Activated CD8-positive, alpha-beta memory T cell treated with anti-CD3 and anti-CD28 coated beads for 36 hours (primary cell): Measurements from ENCODE around the gene PAGR1. TPM values are rescaled to one million over a fixed set of nuclear protein-coding genes. Genes with fewer than 3 reads are reported as not detected.
"Not testable (repeated sequence)": the region's sequence is repeated elsewhere in the genome, so short reads cannot be mapped to it uniquely, and the experiment has no call there.

Experiments used
- CTCF ChIA-PET: fragments of 350-600 bp; sonication (Branson Sonifier 250); formaldehyde crosslinking; loops from one replicate; lab custom pipeline; 2021; ENCODE audit warnings: antibody characterized with exemption; lab: Charles Lee
- POLR2A ChIA-PET: fragments of 350-600 bp; sonication (Branson Sonifier 250); formaldehyde crosslinking; loops from one replicate; lab custom pipeline; 2021; ENCODE audit warnings: antibody characterized with exemption; lab: Charles Lee
- total RNA-seq, 2 experiments: library from RNA; stranded (reverse); gene quantifications; one replicate each; pipeline ENCODE4 v1.2.3, GENCODE V29; 2021

Gene PAGR1
- total RNA-seq, 2 experiments from 2014 or later, result 38.3 to 40.9 TPM

- ChIA-PET POLR2A (interaction anchor here (6.1 kb wide), 1 partner anchor 12 kb away, joined by 41 read pairs; the partner anchor contains the start of gene MAZ), CTCF (interaction anchor here (0.6 to 4.2 kb wide), 5 partner anchors 9 to 119 kb away, joined by 3 to 24 read pairs (median 5); partner anchors contain the start of gene CDIPT)
Observed at GRCh38 chr16:29819506-29819905, 3.6 kb downstream of the PAGR1 start.

DNA sequence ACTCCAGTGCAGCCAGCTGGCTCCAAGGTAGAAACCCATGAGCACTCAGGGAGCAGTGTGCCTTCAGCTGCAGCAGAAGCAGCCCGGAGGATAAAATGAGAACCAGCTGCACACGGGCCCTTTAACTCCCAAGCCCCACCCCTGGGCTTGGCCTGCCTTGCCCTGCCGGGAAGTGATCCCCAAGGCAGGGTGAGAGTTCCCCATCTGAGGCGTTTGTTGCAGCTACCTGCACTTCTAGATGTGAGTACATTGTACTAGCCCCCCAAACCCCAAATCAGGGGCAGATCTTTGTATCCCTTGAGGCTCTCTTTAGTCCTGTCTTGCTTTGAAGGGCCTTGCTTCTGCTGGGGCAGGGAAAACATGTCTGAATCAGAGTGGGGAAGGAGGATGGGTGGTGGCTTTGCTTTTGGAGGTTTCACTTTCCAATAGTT lies 4.3 kb downstream of the PAGR1 start, which contains the start of gene MVP:
MVP (plus strand) TSS at position 192 of the 431 bp plus-strand sequence. CDS start 10,088 bp downstream, outside the sequence.
- POLR2A ChIA-PET, result interaction anchor here (1.1 to 6.1 kb wide), 2 partner anchors 13 to 16 kb away, joined by 7 to 41 read pairs; partner anchors contain the start of gene MAZ
- CTCF ChIA-PET, result interaction anchor here (0.6 to 4.2 kb wide), 7 partner anchors 9 to 120 kb away, joined by 3 to 24 read pairs (median 5); partner anchors contain the start of gene CDIPT

DNA sequence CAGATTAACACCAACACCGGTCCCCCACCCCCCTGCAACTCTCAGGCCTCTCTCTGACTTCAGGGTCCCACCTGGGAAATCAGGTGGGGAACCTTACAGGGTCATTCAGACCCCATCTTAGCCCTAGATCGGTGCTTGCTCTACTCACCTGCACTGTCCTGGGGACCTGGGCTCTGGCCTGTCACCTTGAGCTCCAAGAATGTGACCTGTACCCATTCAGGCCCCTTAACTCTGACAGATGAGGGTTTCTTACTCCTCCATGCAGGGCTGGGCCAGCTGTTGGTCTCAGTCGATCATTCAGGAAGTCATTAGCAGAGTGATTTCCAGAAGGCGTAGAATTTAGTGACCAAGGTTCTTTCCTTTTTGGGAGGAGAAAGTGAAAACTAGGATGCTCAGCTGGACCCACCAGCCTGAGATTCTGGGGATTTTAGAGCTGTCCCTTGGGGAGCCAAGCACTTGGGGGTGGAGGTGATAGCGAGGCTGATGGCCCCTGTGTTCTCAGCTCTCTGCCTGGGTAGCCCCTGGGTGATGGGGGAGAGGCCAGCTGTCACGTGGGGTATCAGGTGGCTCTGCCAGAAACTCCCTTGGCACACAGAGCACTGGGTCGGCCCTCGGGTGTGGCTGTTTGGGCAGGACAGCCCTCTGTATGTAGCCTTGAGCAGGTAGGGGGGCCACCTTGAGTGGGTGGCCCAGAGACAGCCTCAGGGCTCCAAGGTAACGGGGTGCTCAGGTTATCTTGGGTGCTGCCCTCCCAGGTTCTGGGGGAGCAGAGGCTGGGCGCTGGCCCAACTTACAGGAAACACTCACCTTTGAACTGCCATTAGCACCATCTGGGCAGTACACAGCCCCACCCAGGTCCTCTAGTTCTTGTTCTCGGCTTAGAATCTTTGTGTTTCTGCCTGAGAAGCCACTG lies 5.0 kb downstream of the PAGR1 start:
- ChIA-PET CTCF (interaction anchor here (1.3 to 4.2 kb wide), 3 partner anchors 13 to 28 kb away, joined by 3 to 24 read pairs (median 17); no protein-coding TSS in a partner anchor), POLR2A (interaction anchor here (0.5 to 6.1 kb wide), 5 partner anchors 8 to 105 kb away, joined by 4 to 41 read pairs (median 5); partner anchors contain the start of genes KCTD13 and MAZ)

GRCh38 chr16:29821643-29822115 lies 5.7 kb downstream of the PAGR1 start:
- ChIA-PET POLR2A (interaction anchor here (0.5 to 6.1 kb wide), 7 partner anchors 8 to 120 kb away, joined by 3 to 41 read pairs (median 4); partner anchors contain the start of genes KCTD13 and MAZ), CTCF (interaction anchor here (0.6 to 4.2 kb wide), 5 partner anchors 14 to 191 kb away, joined by 3 to 24 read pairs (median 4); no protein-coding TSS in a partner anchor)

DNA sequence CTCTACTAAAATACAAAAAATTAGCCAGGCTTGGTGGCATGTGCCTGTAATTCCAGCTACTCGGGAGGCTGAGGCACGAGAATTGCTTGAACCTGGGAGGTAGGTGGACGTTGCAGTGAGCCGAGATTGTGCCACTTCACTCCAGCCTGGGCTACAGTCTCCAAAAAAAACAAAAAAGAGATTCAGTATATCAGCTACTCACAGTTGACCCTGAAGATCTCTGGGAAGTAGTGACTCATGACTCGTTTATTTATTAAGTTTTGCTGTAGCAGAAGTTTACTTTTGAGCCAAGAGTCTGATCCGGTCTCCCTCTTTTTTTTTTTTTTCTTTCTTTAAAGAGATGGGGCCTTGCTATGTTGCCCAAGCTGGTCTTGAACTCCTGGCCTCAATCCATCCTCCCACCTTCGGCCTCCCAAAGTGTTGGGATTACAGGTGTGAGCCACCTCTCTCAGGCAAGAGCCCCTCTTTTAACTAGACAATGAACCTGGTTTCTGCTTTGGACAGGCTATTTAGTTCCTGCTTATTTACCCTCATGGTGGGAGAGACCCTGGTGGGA lies 8.7 kb downstream of the PAGR1 start:
- ChIA-PET CTCF (interaction anchor here (0.6 to 3.5 kb wide), 5 partner anchors 7 to 826 kb away, joined by 3 to 20 read pairs (median 3); partner anchors contain the start of gene PAGR1), POLR2A (interaction anchor here (0.6 to 1.0 kb wide), 3 partner anchors 16 to 212 kb away, joined by 3 to 4 read pairs (median 3); partner anchors contain the start of gene MAZ)

DNA sequence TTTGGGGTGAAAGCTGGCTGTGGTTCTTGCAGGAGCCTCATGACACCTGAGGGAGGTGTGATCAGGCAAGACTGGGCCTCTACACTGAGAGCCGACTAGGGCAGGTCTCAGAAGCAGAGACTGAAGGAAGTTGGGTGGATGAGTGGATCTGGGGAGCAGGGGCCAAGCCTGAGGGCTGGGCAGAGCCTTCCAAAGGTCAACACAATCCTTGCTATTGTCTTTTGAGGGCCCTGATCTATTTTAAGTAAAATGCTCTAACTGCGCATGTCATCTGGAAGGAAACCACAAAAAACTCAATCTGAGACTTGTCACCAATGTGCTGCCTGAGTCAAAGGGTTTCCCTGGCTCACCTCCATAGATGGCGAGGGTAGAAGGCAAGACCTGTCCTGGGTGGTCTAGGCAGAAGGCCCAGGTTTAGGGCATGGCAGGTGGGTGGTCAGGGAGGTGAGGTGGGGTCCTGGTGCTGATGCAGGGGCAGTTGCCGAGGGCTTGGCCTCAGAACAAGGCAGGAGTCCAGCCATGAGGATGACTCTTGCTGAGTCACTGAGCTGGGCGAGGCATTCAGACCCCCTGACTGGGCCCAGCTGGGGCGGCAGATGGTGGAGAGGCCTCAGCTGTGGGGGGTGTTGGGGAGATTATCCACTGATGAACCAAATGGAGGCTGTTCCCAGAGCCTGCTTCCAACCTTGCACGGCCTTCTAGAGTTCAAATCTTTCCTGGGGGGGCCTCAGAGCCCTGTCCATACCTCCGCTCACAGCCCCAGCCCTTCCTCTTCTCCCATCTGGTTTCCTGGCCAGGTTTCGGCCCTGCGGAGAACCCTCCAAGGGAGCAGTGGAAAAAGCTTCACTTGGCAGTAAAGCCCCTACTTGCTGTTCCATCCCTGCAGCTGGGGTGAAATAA lies 9.4 kb downstream of the PAGR1 start:
- ChIA-PET POLR2A (interaction anchor here (0.6 to 1.0 kb wide), 3 partner anchors 16 to 19 kb away, joined by 3 to 4 read pairs (median 3); partner anchors contain the start of gene MAZ), CTCF (interaction anchor here (0.6 to 5.1 kb wide), 4 partner anchors 8 to 59 kb away, joined by 3 to 31 read pairs (median 13); partner anchors contain the start of gene PAGR1)

DNA sequence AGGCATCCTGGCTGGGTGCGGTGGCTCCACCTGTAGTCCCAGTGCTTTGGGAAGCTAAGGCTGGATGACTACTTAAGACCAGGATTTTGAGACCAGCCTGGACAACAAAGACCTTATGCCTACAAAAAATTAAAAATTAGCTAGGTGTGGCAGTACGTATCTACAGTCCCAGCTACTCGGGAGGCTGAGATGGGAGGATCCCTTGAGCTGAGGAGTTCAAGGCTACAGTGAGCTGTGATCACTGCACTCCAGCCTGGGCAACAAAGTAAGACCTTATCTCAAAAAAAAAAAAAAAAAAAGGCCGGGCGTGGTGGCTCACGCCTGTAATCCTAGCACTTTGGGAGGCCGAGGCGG lies 10.4 kb downstream of the PAGR1 start:
- ChIA-PET CTCF (interaction anchor here (0.6 to 5.1 kb wide), 9 partner anchors 9 to 212 kb away, joined by 3 to 31 read pairs (median 4); partner anchors contain the start of gene PAGR1), POLR2A (interaction anchor here (0.6 to 1.7 kb wide), 4 partner anchors 10 to 100 kb away, joined by 4 to 12 read pairs (median 6); partner anchors contain the start of genes KCTD13 and PAGR1)

DNA sequence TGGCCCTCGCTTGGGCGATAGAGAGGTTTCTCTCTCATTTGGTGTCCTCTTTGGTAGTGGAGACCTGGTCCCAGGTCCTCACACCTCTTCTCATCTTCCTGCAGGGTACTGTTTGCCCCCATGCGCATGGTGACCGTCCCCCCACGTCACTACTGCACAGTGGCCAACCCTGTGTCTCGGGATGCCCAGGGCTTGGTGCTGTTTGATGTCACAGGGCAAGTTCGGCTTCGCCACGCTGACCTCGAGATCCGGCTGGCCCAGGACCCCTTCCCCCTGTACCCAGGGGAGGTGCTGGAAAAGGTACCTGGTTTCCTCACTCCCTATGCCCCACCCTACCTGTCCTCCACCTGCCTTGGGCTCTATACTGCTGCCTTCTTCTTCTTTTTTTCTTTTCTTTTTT lies 14.8 kb downstream of the PAGR1 start:
- CTCF ChIA-PET, result no interaction called here
- POLR2A ChIA-PET, result no interaction called here

- POLR2A ChIA-PET, result no interaction called here
- CTCF ChIA-PET, result no interaction called here
Observed at GRCh38 chr16:29831490-29831889, 15.5 kb downstream of the PAGR1 start.

DNA sequence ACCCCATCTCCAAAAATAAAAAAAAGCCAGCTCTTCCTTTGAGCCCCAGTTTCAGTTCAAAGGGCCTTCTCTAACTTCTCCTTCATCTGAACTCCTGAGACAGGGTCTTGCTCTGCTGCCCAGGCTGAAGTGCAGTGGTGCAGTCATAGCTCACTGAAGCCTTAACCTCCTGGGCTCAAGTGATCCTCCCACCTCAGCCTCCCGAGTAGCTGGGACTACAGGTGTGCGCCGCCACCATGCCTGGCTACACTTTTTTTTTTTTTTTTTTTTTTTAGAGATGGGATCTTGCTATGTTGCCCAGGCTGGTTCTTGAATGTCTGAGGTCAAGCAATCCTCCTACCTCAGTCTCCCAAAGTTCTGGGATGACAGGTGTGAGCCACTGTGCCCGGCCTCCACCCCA lies 17.3 kb downstream of the PAGR1 start:
- POLR2A ChIA-PET, result not testable (repeated sequence)
- CTCF ChIA-PET, result interaction anchor here (1.0 to 1.6 kb wide), 2 partner anchors 8 to 16 kb away, joined by 3 to 8 read pairs; no protein-coding TSS in a partner anchor

DNA sequence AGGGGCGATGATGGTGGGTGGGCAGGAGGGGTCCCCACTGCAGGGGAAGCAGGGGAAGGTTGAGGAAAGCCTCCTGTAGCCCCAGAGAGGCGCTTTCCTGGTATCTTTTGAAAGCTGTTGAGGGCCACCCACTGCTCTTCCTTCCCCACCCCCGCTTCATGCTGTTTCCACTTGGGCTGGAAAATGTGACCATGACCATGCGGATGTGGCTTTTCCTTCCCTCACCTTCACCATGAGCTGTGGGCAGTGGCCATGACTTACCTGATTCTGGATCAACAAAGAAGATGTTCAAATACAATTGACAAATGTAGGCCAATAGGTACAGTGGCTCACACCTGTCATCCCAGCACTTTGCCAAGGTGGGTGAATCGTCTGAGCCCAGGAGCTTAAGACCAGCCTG lies 18.1 kb downstream of the PAGR1 start:
- POLR2A ChIA-PET, result no interaction called here
- CTCF ChIA-PET, result interaction anchor here (0.7 kb wide), 1 partner anchor 13 kb away, joined by 3 read pairs; no protein-coding TSS in a partner anchor

DNA sequence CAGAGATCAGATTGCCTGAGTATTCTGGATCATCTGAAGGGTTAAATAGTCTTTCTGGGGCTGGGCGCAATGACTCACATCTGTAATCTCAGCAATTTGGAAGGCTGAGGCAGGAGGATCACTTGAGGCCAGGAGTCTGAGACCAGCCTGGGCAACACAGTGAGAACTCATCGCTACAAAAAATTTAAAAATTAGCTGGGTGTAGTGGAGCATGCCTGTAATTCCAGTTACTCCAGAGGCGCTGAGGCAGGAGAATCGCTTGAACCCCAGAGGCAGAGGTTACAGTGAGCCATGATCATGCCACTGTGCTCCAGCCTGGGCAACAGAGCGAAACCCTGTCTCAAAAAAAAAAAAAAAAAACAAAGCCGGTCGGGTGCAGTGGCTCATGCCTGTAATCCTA lies 20.0 kb downstream of the PAGR1 start:
- CTCF ChIA-PET, result interaction anchor here (0.7 kb wide), 2 partner anchors 20 to 197 kb away, joined by 3 read pairs; partner anchors contain the start of gene PAGR1
- POLR2A ChIA-PET, result interaction anchor here (0.7 kb wide), 2 partner anchors 9 to 64 kb away, joined by 5 to 6 read pairs; no protein-coding TSS in a partner anchor

GRCh38 chr16:29836623-29837022 lies 20.7 kb downstream of the PAGR1 start:
- POLR2A ChIA-PET, result no interaction called here
- CTCF ChIA-PET, result no interaction called here

DNA sequence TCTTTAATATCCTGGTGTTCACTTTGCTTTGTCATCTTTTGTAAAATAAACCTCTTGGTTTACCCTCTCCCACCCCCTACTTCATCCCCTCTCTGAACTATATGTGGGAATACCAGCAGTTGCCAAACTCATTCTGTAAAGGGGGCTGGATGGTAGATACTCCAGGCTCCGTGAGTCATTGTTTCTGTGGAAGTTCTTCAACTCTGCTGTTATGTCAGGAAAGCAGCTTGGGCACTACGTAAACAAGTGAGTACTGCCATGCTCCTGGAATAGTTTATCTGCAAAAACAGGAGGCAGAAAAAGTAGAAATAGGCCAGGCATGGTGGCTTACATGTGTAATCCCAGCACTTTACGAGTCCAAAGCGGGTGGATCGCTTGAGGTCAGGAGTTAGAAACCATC lies 21.9 kb downstream of the PAGR1 start:
- ChIA-PET POLR2A (no interaction called here), CTCF (interaction anchor here (0.9 kb wide), 1 partner anchor 48 kb away, joined by 3 read pairs; no protein-coding TSS in a partner anchor)

- CTCF ChIA-PET, result interaction anchor here (1.4 to 1.5 kb wide), 2 partner anchors 9 to 19 kb away, joined by 3 to 4 read pairs; no protein-coding TSS in a partner anchor
- POLR2A ChIA-PET, result interaction anchor here (0.6 kb wide), 1 partner anchor 250 kb away, joined by 5 read pairs; no protein-coding TSS in a partner anchor
Observed at GRCh38 chr16:29839822-29840221, 23.9 kb downstream of the PAGR1 start.

GRCh38 chr16:29840240-29840639 lies 24.3 kb downstream of the PAGR1 start:
- ChIA-PET POLR2A (no interaction called here), CTCF (no interaction called here)

DNA sequence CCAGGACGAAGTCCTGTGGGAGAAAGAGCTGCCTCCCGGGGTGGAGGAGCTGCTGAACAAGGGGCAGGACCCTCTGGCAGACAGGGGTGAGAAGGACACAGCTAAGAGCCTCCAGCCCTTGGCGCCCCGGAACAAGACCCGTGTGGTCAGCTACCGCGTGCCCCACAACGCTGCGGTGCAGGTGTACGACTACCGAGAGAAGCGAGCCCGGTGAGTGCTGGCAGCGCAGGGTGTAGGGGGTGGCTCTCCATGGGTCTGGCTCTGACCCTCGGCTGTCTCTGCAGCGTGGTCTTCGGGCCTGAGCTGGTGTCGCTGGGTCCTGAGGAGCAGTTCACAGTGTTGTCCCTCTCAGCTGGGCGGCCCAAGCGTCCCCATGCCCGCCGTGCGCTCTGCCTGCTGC lies 25.7 kb downstream of the PAGR1 start:
- ChIA-PET POLR2A (no interaction called here), CTCF (interaction anchor here (0.5 to 0.6 kb wide), 2 partner anchors 9 to 123 kb away, joined by 3 read pairs; no protein-coding TSS in a partner anchor)
